Measurements from ENCODE around the gene KRTAP12-3. TPM values are rescaled to one million over a fixed set of nuclear protein-coding genes. Genes with fewer than 3 reads are reported as not detected.

KRTAP12-3 gene
- total and polyA plus RNA-seq, 11 donors: not detected

- intact Hi-C loops (cut with DNase I): no loop called here
- no peaks in the 10 kb centered on the region for H3K36me3 ChIP-seq
- no peak within 1 kb of the TSS for H3K27ac ChIP-seq
- no peaks in the 10 kb centered on the region for H3K4me1 ChIP-seq
- no peak within 1 kb of the TSS for H3K4me3 ChIP-seq
- 70 to 74% (median 72%) methylated on average over 13 to 23 of the region's 23 CpGs for WGBS, 4 donors
- ATAC-seq: peak in 3 of 4 donors; percentile 40 to 64 (median 42)
- TF ChIP-seq CTCF (IDR thresholded peaks at IDR 0.05): no peak
- no peak for TF ChIP-seq POLR2A (IDR thresholded peaks at IDR 0.05)
- H3K27me3 ChIP-seq: peaks cover 0 to 23% (median 4%) of the 10 kb centered on the region in 9 donors
- DNase-seq: no peak
- H3K9me3 ChIP-seq: peaks cover 0 to 6% (median 0%) of the 10 kb centered on the region in 12 donors
These were observed 24.3 kb downstream of the KRTAP12-3 start, which contains the start of gene KRTAP12-1 for GRCh38 chr21:44681861-44682579. Gene KRTAP12-1, minus strand, starts transcription at chr21:44682163. Its CDS starts 40 bp downstream, at chr21:44682123.

GRCh38 chr21:44682580-44683151, 24.9 kb downstream of the KRTAP12-3 start:
- Histone ChIP-seq H3K27me3 (peaks cover 0 to 29% (median 8%) of the 10 kb centered on the region in 9 donors), H3K27ac (no peak overlapping the region), H3K36me3 (no peaks in the 10 kb centered on the region), H3K9me3 (peaks cover 0 to 6% (median 0%) of the 10 kb centered on the region in 12 donors), H3K4me1 (no peaks in the 10 kb centered on the region), H3K4me3 (no peak overlapping the region)
- ATAC-seq: no peak
- TF ChIP-seq CTCF (IDR thresholded peaks at IDR 0.05): no peak
- no peak for TF ChIP-seq POLR2A (IDR thresholded peaks at IDR 0.05)
- DNase-seq: no peak
- intact Hi-C loops (cut with DNase I): no loop called here
- WGBS, 4 donors: 74 to 80% (median 78%) methylated on average over 15 of the region's 15 CpGs

- intact Hi-C loops (cut with DNase I): no loop called here
These were observed 26.3 kb downstream of the KRTAP12-3 start for GRCh38 chr21:44684077-44684476.

More at GRCh38 chr21:44684077-44684476, 26.3 kb downstream of the KRTAP12-3 start:
- H3K4me1 ChIP-seq: no peaks in the 10 kb centered on the region
- peaks cover 0 to 4% (median 0%) of the 10 kb centered on the region in 12 donors for H3K9me3 ChIP-seq
- no peaks in the 10 kb centered on the region for H3K36me3 ChIP-seq
- no peak overlapping the region for H3K4me3 ChIP-seq
- ATAC-seq (no peak), DNase-seq (no peak)
- H3K27ac ChIP-seq: no peak overlapping the region
- H3K27me3 ChIP-seq: peaks cover 0 to 42% (median 13%) of the 10 kb centered on the region in 9 donors
- 69 to 84% (median 79%) methylated on average over 7 of the region's 7 CpGs for WGBS, 4 donors
- TF ChIP-seq CTCF (IDR thresholded peaks at IDR 0.05) (no peak), POLR2A (IDR thresholded peaks at IDR 0.05) (no peak)

Measured in heart left ventricle (tissue), 16 donors.